Stimulated activated CD8-positive, alpha-beta memory T cell treated with anti-CD3 and anti-CD28 coated beads, Interleukin-15, amount 100 ng/mL, for 24 hours (primary cell): ENCODE measurements around the gene LRRC59.
"Not testable (repeated sequence)": the region's sequence is repeated elsewhere in the genome, so short reads cannot be mapped to it uniquely, and the experiment has no call there.

Source experiments
- DNase-seq: peaks from one replicate; pipeline ENCODE4 v3.0.0-alpha.2; 2020; ENCODE audit warnings: low read depth

The LRRC59 gene

GRCh38 chr17:50424996-50425681 lies 27.8 kb upstream of the LRRC59 start:
- no peak for DNase-seq

GRCh38 chr17:50424246-50424995 lies 27.1 kb upstream of the LRRC59 start:
- DNase-seq: no peak

- no peak for DNase-seq
Observed at GRCh38 chr17:50423553-50424159, 26.3 kb upstream of the LRRC59 start.

DNA sequence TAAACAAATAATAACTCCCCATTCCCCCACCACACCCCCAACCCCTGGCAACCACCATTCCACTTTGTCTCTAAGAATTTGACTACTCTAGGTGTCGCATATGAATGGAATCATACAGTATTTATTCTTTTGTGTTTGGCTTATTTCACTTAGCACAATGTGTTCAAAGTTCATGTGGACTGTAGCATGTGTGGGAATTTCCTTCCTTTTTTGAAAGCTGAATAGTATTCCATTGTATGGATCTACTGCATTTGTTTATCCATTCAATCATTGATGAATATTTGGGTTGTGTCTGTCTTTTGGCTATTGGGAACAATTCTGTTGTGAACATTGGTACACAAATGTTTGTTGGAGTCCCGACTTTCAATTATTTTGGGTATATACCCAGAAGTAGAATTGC lies 25.4 kb upstream of the LRRC59 start:
- DNase-seq: no peak

- no peak for DNase-seq
Observed at GRCh38 chr17:50421308-50422051, 24.2 kb upstream of the LRRC59 start.

GRCh38 chr17:50420419-50421112 lies 23.2 kb upstream of the LRRC59 start:
- no peak for DNase-seq

DNA sequence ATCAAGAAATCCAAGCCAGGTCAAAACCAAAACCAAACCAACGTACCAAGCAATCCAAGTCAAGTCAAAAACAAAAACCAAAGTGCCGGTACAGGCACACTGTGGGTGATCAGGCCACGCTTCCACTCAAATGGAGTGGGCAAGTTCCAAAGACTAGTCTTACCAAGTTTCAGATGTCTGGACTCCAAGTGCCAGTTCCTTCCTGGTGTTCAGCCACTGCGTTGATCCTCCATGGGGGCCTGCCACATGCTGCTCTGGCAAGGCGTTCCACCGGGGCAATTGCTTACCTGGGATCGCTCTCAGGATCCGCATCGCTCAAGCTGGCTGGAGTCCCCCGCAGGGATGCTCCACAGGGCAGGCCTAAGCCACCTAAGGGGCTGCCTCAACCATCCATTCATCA lies 22.3 kb upstream of the LRRC59 start:
- DNase-seq: not testable (repeated sequence)

DNA sequence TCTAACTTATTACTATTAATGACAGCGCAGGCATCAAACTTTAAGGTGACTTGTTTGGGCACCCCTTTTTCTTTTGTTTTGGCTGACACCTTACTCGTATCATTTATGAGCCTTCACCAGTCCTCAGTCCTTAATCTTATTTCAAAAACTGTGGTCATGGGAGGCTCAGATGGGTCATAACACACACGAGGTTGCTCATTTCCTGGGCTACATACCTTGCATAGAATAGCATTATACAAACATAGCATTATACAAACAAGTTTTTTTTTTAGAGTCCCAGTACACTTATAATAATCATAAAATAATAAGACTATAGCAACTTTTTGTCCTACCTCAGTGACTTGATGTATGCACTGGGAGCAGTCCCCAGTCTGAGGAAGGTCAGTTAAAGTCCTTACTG lies 17.5 kb upstream of the LRRC59 start:
- no peak for DNase-seq

DNA sequence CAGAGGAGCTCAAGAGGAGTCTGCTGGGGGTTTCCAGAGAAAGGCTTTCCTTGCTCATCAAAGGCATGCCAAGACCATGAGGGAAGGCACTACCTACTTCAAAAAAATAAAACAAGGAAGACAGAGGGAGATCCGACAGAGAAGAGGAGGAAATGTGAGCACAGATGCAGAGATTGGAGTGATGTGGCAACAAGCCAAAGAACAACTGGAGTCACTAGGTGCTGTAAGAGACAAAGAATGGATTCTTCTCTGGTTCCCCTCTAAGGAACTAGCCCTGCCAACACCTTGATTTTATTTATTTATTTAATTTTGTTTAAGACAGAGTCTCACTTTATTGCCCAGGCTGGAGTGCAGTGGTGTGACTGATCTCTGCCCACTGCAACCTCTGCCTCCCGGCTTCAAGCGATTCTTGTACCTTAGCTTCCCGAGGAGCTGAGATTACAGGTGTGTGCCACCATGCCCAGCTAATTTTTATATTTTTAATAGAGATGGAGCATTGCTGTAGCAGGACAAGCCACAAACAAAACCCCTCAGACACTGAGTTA lies 14.9 kb upstream of the LRRC59 start:
- DNase-seq: no peak

GRCh38 chr17:50407921-50408320 lies 10.6 kb upstream of the LRRC59 start:
- no peak for DNase-seq

DNA sequence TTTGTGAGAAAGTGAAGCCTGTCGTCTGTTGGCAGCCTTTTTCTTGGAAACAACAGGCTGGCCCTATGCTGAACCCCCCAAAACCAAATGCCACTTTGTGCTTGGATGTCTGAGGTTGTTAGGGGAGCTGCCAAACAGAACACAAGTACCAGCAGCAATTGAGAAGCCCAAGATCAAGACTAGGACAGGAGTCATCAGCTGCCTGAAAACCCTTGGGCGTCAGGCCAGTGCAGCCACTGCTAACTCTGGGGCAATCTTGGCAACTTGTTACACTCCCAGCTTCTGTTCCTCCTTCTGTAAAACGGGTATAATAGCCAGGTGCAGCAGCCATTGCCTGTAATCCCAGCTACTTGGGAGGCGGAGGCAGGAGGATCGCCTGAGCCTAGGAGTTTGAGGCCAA lies 9.3 kb upstream of the LRRC59 start:
- DNase-seq: no peak

DNA sequence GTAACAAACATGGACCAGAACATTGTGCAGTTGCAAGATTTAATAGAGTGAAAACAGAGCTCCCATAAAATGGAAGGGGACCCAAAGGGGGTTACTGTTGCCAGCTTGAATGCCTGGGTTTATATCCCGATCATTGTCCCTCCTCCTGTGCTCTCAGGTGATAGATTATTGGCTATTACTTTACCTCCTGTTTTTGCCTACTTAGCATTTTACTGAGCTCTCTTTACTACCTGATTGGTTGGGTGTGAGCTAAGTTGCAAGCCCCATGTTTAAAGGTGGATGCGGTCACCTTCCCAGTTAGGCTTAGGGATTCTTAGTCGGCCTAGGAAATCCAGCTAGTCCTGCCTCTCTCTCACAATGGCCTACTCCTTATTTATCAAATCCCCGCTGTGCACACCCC lies 8.0 kb upstream of the LRRC59 start:
- not testable (repeated sequence) for DNase-seq

DNA sequence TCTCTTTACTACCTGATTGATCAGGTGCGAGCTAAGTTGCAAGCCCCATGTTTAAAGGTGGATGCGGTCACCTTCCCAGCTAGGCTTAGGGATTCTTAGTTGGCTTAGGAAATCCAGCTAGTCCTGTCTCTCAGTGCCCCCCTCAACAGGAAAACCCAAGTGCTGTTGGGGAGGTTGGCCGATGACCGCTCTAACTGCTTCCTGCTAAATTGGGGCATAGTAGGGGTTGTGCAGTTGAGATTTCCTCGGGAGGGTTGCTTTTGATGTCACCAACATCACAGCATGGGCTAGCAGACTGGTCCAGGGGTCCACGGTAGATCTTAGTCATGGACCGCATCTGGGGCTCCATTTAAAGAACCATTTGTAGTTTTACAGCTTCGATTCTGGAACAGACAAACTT lies 2.3 kb upstream of the LRRC59 start:
- not testable (repeated sequence) for DNase-seq

DNA sequence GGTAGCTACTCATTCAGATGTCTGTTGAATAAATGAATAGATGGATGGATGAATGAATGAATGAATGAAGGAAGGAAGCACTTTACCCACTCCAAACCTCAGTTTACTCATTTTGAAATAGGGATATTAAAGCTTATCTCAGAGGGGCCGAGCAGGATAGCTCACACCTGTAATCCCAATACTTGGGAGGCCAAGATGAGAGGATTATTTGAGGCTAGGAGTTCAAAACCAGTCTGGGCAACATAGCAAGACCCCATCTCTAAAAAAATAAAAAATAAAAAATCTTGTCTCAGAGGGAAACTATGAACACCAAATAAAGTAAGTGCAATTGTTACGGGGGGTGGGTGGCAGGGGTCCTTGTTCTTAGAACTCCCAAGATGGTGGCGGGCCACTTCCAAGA lies 1.3 kb upstream of the LRRC59 start:
- DNase-seq: not testable (repeated sequence)

DNA sequence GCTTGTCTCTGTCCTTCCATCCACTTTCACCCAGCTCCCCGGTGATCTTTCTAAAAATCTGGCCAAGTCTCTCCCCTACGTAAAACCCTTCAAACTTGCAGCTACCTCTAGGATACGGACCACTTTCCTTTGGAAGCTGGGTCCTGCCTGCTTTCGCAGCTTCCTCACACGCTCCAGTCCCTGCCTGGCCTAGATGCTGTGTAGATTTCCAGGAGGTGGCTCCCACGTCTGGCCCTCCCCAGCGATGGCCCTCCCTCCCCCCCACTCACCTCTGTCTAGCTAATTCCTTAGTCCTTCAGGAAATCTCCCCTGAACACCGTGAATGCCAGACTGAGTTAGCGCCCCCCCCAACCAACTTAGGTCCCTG lies 579 bp upstream of the LRRC59 start:
- no peak for DNase-seq

GRCh38 chr17:50396261-50397110 lies 837 bp downstream of the LRRC59 start:
- no peak for DNase-seq

DNA sequence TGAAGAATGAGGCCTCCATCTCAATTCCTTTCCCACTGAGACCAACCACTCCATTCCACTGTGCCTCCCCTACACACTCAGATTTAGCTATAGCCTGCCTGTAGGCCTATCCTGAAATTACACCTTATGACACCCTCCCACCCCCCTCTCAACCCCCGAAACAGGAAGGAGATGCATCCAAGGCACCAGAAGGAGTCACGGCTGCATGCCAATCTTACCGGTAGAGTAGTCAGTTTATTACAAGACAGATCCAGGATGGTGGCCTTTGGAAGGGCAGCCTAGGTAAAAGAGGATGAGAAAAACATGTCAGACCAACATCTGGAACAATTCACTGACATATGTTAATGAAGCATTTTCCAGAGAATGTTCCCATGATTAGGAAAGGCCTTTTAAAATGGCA lies 2.6 kb downstream of the LRRC59 start:
- no peak for DNase-seq

- no peak for DNase-seq
Observed at GRCh38 chr17:50393700-50394099, 3.6 kb downstream of the LRRC59 start.

- no peak for DNase-seq
Observed at GRCh38 chr17:50392621-50393020, 4.7 kb downstream of the LRRC59 start.

GRCh38 chr17:50389534-50389933 lies 7.8 kb downstream of the LRRC59 start:
- no peak for DNase-seq

DNA sequence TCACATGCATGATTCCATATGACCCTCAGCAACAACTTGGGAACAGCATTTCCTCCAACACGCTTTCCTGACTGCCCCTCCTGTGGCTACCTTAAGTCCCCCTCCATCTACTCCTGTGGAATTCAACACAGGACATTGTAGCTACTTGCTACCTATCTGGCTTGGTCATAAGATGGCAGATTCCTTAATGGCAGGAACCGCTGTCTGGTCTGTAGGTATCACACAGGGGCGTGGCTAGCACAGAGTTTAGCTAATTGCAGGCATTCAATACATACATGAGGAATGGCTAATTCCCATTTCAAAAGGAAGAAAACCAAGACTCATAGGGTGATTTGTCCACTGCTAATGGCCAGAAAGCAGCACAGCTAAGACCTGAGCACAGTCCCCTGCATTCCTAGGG lies 8.6 kb downstream of the LRRC59 start:
- DNase-seq: no peak
